GM19438 (cell line): ENCODE results near the gene RSPH6A.
A peak's percentile ranks its signal among the peaks of the same experiment; 100 is the strongest.

ENCODE experiments used
- ATAC-seq: cut with Tn5 transposase; IDR thresholded peaks from one replicate; pipeline ENCODE4 v1.9.1; 2021; ENCODE audit warnings: low read depth; ENCODE audit not compliant: unreplicated experiment

RSPH6A gene

DNA sequence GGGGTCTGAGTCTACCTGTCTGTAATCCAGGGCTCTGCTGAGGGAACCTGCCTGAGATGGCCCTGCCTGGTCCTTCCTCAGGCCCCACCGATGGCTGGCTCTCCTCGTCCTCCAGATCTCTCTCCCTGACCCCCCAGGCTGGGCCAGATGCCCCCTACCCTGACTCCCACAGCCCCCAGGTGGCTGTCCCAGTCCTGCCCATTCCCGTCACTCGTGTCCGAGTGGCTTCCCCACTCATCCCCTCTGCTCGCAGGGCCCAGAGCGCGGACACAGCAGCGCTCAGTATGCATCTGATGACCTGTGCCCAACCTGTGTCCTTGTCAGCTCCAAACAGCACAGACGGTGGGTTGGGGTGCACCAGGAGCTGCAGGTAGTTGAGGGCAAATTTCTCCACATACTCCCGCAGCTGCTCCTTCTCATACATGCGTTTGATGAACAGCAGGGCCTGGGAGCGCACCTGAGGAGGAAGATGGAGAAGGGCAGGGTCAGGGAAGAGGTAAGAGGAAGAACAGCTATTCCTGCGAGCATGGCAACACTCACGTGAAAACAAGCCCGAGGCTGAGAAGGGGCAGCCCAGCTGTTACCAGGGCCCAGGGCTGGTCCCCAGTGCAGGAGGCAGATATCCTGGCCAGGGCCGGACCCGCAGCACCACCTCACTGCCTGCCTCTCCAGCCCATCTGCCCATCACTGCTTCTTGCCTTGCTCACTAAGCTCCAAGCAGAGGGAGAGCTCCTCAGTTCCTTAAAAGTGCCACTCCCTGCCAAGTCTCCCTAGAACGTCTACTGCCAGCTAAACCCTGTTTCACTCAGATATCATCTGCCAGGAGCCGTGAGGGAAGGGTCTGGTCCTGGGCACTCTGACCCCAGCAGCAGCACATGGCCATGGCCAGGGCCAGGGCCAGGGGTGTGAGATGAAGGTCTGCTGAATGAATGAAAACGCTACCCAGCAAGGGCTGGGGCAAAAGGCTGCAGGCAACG, 11.1 kb upstream of the RSPH6A start:
- ATAC-seq, result no peak

DNA sequence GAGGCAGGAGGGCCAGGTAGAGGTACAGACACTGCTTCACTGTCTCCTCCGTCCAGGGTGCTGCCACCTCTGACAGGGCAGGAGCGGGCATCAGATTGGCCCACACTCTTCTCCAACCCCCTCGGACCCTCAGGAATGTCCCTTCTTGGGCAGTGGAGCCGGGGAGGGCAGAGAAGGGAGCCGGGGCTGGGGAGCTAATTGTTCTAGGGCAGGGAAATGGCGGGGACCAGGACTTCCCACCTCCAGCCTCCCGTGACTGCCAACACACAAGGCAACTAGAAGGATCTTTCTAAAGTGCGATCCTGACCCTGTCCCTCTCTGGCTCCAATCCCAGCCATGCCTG, 10.1 kb upstream of the RSPH6A start:
- ATAC-seq, result no peak

DNA sequence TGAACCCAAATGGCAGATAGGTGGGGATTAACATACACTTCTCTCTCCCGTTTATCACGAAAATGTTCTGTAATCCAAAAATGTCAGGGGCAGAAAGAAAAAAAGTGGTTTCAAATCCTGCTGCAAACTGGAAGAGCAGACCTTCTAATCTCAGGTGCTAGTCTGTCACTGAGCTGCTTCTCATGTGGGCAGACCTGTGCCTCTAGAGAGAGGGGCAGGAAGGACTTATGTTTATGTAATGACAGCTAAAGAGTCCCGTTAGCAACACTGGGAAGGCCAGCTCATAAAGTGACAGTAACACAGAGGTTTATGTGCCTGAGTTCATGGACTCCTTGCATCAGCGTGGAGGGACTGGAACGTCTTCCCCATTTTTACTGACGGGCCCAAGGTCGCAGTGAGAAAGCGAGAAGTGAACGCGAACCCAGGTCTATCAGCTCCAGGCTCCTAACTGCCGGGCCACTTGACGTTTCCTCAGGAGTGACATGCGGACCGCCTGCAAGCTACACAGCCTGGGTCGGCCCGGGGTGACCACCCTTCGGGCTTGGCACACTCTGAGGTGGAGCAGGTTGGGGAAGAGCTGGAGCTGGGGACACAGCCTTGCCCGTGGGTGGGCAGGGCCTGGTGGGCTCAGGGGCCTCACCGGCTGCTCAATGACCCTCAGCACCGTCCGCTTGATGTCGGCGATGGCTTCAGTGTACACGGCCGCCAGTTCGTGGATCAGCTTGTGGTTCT, 9.6 kb upstream of the RSPH6A start:
- no peak for ATAC-seq

DNA sequence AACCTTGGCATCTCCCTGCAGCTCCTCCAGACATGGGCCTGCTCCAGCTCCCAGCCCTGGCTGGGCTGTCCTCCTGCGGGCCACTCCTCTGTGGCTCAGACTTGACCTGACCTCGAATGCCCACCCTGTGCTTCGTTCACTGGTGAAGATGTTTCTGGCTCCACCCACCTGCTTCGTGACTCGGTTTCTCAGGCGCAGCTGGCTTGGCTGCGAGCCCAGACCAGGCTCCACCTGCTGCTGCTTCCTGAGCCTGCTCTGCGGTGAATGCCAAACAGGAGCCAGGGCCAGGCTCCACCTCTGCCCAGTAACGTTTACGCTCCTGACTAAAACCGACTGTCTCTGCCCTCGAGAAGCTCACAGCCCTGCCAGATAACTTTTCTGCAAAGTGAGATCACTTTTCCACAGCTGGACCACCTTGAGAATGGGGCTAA, 8.9 kb upstream of the RSPH6A start:
- ATAC-seq, result no peak

DNA sequence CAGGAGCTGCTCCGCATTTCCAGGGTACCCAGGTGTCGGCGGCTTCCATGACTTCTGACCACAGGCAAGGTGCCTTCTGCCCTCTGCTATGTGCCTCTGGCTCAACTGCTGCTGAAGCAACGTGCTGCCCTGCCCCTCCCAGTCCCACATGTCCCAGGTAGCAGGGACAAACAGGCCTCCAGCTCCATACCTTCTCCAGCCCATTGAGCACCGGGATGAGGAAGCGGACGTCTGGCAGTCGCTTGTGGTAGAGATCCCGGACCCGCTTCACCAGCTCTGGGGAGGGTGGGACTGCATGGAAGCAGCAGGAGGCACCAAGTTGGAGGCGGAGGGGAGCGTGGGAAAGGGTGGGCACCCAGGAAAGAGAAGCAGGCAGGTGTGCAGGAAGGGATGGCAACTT, 8.1 kb upstream of the RSPH6A start:
- no peak for ATAC-seq

DNA sequence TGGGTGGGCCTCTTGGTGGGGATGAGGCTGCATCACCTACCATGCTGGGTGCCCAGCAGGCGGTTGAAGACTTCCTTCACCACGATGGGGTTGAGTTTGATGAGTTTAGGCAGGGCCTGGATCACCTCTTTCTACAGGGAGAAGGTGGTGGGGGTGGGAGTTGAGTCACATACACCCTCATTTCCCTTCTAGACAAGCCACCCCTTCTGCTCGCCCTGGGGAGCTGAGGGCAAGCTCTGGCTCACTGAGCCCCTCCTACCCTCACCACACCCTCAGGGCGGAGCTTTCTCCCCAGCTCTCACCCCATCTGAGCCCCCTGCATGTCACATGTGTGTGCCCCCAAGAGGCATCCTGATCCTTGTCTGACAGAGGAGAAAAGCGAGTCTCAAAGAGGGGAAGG, 7.6 kb upstream of the RSPH6A start:
- no peak for ATAC-seq

DNA sequence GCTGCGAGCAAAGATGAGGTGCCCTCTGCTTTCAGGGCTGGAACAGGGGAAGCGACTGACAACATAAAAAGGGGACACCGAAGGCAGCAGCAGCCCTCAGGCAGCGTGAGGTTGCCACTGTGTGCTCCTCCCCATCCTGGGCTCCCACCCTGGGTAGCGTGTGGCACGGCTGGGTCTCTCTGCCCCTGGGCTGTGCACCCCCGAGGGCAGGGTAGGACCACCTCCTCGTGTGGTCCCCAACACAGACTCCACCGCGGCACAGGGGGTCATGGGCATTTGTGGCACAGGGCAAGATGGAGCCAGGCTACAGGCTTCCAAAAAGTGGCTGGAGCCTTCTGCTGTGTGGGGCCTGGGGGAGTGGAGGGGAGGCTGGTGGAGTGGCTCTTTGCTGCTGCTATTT, 6.5 kb upstream of the RSPH6A start:
- no peak for ATAC-seq

DNA sequence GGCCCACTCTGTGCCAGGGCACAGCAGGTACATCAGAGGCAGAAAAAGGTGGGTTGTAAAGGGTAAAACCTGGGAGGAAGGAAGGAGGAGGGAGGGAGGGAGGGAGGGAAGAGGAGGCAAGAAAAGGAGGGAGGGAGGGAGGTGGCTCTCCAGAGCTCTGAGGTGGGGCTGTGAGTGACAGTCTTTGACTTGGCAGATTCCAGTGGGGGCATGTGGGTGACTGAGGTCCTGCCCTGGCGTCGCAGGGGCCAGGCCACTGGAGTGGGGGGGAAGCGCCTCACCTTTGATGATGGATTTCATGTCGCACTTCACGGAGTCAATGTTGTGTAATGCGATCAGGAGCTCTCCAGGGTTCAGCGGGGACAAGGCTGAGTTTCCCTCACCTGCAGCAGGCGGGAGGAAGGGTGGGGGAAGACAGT, 6.0 kb upstream of the RSPH6A start:
- no peak for ATAC-seq

DNA sequence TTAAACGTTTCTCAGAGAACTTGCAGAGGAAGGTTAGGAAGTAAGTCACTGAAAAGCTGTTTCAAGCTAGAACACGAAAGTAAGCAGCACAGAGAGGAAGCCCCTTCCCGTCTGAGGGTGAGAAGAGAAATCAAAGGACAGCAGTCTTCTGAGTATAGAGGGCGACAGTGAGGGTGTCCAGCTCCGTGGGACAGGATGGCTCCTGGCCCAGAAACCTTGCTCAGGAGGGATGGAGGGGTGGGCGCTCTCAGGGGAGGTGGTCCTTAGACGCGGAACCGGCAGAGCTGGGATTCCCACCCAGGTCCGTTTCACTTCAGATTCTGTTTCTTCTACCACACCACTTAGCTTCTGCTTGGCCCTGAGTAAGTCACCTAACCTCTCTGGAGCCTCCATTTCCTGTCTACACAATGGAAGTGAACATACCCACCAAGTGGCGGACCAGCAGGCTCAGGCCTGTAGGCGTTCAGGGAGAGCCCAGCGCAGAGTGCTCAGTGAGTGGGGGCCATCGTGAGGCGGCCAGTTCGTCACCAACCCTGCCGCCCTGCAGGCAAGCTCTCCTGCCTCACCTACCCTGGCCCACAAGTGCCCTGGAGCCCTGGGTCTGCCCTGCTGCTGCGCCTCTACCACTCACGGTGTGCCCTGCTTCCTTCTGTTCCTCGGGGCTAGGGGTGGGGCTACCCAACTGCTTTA, 5.5 kb upstream of the RSPH6A start:
- ATAC-seq, result no peak

DNA sequence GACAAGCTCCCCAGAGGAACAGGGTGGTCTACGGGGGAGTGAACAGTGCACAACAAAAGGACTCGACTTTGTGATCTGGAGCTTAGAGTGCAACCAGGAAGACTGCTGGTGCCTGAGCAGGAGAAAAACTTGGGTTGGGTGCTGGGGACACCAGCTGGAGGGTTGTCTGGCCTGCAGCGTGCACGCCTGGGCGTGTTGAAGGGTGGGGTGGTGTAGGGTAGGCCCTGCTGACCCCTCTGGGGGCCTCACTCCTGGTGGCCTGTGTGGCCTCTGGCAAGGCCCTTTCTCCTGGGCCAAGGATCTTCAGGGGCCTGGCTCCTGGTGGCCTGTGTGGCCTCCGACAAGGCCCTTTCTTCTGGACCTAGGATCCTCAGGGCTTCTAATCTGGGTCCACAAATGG, 4.7 kb upstream of the RSPH6A start:
- no peak for ATAC-seq

DNA sequence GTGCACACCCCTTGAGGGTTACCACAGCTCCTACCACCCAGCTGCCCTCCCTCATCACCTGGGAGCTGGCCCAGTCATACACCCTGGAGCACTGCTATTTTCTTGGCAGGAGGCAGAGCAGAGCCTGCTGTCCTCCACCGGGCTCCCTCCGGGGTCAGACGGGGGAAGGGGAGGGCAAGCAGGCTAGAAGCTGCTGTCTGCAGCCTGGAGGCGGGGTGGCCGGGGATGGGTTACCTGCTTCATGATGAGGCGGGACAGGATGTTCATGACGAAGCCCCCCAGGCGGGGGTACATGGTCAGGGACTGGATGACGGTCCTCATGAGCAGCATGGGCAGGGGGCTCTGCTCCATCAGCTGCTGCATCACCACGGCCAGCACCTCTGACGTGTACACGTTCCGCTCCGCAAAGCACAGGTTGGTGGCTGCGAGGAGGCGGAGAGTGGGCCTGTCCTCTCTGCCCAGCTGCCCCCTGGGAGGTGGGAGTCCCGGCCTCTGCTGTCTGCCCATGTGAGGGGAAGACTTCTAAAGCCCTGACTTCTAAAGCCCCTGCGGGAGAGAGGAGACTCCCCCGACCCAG, 2.7 kb upstream of the RSPH6A start:
- ATAC-seq, result no peak

DNA sequence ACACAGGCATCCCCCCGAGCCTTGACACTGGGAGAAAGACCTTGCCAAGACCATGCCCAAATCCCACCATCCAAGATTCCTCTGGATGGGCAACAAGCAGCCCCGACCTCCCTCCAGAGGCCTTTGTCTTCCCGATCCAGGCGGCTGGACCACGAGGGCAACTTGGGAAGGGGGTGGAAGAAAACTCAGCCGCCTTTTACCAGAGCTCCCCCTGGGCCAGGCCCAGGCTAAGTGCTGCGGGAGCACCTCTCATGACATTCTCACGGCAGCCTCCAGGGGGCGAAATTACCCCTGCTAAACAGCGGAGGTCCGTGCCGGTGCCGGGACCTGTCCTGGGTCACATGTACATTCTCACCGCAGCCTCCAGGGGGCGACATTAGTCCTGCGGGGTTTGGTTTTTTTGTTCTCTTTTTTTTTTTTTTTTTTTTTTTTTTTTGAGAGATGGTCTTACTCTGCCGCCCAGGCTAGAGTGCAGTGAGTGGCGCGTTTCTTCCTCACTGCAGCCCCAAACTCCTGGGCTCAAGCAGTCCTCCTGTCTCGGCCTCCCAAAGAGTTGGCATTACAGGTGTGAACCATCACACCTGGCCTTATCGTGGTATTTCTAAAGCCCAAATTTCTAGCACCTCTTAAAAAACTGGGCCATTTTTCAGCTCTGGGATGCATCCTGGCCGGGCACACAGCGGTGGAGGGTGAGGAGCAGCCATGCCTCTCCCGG, 2.1 kb upstream of the RSPH6A start:
- ATAC-seq, result peak; percentile 84

DNA sequence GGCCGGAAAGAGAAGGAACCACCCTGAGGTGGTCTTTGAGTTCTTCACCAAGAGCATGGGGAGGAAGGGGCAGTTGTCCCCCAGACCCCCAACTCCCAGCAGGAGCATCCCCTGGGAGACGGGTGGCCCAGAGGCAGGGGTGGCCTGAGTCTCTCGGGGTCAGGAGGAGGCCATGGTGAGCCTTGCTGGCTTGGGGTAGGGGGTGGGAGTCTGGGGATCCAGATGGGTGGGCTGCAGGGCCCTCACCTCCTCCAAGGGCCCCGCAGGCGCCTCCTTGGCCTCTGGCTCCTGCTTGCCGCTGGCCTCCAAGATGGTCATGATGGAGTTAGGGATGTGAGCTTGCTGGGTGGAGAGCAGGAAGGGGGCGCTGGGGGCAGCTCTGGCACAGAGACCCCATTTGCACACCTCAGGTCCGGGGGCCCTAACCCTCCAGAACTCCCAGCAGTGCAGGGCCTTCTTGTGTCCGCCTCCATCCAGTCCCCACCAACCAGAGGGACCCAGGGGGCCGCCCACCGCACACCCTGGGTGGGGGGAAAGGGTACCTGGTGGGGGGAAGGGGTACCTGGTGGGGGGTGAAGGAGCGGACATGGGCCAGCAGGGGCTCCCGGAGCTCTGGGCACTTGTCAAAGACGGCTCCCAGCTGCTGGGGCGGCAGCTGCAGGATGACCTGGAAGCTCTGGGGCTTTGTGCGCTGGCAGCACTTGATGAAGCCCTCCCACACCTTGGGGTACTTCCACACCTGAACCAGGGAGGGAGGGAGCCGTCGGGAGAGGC, 1.3 kb upstream of the RSPH6A start:
- ATAC-seq, result no peak

DNA sequence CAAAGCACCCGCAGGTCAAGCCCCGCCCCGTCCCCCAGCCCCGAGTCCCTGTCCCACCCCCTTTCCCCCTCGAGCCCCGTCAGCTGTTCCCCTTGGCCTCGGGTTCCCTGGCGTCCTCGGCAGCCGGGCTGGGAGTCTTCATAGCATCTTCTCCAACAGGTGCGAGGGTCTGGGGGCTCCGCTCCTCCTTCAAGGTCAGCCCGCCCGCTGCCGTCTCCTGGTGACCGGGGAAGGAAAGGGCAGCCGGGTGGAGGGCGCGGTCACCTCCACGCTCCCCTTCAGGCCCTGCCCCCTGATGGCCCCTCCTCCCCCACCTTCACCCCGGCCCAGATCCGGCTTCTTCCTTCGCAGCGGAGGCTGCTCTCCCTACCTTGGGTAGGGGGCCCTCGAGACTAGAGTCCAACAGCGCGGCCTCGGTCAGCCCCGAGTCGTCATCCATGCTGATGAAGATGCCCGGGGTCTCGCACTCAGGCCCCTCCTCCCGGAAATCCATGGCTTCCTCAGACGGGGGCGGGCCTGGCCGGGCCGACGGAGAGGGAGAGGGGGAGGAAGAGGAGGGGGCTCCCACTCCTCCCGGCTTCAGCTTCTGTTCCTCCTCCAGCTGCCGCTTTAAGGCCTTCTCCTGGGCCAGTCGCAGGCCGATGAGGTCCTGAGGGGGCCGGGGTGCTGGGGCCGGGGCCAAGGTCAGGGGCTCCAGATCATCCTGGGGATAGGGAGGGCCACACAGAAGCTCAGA, 541 bp upstream of the RSPH6A start:
- no peak for ATAC-seq

DNA sequence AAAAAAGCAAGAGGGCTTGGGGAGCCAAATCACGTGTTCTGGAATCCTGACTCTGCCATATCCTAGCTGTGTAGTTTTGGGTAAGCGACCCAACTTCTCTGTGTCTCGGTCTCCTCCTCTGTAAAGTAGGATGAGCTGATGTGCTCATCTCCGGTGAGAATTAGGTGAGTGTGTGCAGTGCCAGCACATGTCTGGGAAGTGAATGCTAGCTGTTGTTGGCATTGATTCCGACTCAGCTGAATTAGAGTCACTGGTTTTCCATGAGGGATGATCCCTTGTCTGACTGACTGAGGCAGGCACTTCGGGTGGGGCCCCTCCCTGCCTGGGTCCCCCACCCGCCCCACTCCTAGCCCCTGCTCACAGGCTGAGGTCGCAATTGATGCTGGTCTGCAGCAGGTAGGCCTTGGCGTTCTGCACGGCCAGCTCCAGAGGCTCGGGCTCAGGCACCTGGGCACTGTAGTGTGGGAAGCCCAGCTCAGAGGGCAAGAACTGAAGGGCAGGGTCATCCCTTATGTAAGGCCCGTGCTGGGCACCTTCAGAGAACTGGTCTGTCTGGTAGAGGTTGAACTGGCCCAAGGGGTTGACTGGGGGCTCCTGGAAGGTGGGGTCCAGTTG, 835 bp downstream of the RSPH6A start:
- no peak for ATAC-seq

DNA sequence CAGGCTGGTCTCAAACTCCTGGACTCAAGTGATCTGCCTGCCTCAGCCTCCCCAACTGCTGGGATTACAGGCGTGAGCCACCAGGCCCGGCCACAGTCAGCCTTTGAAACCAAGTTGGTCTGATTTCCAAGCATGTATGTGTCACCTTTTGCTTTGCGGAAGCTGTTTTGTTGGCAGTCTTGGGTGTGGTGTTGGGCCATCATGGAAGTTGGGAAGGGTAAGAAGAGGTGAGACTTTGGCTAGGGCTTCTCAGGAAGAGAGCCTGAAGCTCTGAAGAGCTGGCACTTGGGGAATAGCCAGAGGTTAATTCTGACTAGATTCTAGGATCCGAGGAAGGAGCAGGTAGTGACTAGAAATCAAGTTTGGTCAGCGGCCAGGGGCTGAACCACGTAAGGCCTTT, 2.8 kb downstream of the RSPH6A start:
- ATAC-seq, result no peak

DNA sequence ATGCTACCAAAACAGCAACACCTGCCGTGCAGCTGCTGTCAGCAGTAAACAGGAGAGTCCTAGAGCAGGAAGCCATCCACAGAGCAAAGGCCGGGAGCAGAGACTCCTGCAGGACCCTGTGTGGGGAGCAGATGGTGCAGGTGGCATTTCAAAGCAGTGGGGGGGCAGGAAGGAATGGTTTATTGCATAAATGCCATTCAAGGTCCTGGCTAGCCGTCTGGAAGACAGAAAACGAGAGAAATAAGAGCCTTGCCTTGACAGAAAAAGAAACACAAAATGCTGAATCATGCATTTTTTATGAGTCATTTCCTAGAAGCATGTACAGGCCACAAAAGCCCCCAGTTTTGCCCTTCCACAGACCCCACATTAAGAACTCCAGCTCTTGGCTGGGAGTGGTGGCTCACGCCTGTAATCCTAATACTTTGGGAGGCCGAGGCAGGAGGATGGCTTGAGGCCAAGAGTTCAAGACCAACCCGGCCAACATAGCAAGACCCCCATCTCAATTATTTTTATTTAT, 5.4 kb downstream of the RSPH6A start:
- no peak for ATAC-seq

DNA sequence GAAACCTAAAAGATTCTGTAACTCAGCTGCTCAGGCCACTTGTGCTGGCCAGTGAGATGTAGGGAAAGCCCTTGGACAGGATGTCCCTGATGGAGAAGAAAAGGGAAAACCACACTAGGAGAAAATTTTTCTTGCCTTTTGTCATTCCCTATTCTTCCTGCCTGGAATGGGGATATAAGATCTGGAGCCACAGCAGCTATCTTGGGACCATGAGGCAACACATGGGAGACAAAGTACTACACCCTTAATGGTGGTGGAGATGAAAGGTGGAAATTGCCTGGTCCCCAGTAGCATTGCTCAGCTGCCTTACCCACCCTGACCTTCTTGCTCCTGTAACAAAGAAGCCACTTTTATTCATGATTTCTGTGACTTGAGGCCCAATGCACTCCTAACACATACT, 9.4 kb downstream of the RSPH6A start:
- ATAC-seq, result no peak

DNA sequence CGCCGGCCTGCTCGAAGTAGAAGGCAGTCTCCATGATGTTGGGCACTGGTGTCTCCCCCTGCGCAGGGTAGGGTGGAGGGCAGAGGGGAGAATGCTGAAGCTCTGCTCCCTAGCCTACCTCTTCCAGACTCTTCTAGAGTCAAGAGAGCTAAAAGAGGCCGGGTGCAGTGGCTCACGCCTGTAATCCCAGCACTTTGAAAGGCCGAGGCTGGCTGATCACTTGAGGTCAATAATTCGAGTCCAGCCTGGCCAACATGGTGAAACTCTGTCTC, 10.2 kb downstream of the RSPH6A start:
- ATAC-seq, result no peak
